NCI-H1048 (cell line): ENCODE results near the gene RPL32.
A peak's percentile ranks its signal among the peaks of the same experiment; 100 is the strongest.
"Not testable (repeated sequence)": the region's sequence is repeated elsewhere in the genome, so short reads cannot be mapped to it uniquely, and the experiment has no call there.

Experiments used
- DNase-seq: peaks from one replicate; lab custom pipeline; 2025; lab: John Stamatoyannopoulos, UW

Gene RPL32

GRCh38 chr3:12868039-12869034, 27.0 kb upstream of the RPL32 start:
- peak; percentile 6 for DNase-seq

DNA sequence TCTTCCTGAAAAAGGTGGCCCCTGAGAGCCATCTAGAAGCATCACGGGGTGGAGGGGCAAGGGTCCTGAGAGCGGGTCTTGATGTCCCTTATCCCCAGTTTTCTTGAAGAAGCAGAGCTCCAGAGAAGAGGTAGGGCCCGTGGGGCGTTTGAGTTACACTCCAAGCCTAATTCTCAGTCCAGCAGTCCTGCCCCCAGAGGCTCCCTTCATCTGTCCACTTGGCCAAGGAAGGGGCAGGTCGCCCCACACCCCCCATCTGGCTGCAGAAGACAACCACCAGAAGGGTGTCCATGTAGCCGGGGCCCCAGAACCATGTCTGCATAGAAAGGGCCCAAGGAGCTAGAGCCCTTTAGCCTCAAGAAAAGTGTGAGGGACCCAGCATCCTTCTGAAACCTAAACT, 25.5 kb upstream of the RPL32 start:
- DNase-seq, result no peak

DNA sequence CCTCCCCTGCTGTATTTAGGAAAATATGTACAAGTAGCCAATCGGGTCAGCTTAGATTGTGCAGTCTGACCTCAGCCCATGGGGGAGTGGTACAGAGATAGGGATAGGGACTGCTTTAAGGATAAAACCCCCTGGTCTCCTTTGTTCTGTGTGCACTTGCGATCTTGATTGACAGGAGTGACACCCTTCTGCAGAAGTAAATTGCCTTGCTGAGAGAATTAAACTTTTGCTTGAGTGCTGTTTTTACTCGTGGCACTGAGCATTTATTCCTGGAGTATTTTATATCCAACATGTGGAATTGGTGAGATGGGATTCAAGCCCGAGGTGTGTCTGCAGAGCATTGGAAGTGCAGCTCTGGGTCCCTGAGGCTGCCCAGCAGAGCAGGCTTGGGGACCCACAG, 23.9 kb upstream of the RPL32 start:
- no peak for DNase-seq

DNA sequence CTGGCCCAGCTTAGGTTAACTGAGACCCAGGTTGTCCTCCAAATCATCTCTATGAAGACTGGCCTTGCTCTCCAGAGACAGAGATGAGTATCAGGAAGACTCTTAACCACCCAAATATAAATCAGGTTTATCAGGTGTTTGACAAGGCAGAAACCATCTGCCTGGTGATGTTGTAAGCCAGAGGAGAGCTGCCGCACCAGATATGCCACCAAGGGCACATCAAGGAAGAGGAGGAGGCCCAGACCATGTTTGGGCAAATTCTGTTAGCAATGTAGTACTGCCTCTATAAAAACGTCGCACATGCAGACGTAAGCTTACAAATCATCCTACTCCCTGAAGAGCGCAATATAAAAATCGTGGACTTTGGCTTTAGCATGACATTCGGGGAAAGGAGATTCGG, 21.0 kb upstream of the RPL32 start:
- no peak for DNase-seq

DNA sequence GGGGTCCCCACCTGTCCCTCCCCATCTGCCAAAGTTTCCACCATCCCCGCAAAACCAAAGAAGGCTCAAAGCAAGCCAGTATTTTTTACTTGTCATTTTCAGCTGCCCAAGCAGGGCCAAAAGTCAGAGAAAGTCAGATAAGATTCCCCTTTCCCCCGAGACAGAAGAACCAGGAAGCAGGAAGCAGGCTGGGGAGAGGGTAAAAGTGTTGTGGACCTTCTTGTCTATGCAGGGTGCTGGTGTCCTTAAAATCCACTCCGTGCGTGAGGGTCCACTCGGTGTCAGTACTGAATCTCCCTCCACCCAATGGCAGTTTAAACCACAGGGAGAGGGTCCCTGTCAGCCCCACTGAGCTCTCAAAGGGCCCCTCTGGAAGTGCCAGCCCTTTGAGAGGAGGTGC, 20.2 kb upstream of the RPL32 start:
- no peak for DNase-seq

DNA sequence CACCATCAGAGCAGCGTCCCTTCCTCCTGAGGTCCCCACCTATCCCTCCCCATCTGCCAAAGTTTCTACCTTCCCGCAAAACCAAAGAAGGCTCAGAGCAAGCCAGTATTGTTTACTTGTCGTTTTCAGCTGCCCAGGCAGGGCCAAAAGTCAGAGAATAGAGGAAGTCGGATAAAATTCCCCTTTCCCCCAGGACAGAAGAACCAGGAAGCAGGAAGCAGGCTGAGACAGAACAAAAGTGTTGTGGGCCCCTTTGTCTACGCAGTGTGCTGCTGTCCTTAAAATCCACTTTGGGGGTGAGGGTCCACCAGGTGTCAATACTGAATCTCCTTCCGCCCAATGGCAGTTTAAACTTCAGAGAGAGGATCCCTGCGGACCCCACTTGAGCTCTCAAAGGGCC, 18.5 kb upstream of the RPL32 start:
- DNase-seq, result no peak

DNA sequence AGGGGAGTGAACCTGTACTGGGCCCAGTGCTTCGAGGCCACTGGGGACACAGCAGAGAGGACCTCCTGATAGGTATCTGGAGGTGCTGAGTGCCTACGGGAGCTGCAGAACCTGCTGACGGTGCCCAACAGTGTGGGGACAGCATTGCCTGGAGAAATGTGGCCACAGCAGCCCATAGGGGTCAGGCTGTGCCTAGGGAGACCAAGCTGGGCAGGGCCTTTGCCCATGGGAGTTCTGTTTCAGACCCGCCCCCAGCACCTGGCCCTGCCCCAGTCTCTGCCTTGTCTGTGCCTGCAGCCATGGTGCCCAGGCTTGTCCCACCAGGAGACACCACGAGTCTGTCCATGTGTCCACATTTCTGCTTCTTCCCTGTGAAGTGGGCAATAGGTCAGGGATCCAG, 15.3 kb upstream of the RPL32 start:
- no peak for DNase-seq

DNA sequence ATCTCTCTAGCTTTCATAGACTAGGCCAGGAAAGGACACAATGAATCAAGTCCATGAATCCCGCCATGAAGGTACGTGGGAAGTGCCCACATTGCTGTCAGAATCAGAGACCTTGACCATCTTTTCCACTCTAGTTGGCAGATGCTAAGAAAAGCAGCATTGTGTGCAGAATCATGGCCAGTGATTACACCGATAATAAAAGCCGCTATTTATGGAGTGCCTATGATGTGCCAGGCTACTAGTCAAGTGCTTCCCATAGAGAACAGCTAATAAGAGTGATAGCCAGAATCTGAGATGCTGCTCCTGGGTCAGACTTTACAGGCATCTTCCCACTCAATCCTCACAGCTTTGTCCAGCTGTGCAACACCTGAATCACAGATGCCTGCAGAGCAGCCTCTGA, 13.2 kb upstream of the RPL32 start:
- DNase-seq, result no peak

DNA sequence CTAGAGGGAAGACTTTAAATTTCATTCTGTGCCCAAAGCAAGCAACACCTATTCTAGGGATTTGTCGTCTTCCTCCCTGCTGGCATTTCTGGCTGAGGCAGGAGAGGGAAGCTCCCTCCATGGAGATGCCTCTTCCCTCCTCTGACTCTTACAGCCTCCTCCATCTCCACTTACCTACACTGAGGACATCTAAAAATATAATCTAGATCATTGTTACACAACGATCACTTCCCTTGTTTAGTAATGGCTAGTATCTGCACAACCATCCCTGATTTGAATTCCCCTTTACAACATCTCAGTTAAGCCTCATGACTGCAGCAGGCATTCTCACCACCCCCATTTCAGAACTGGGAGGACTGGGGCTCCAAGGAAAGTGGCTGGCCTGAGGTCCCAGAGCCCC, 12.5 kb upstream of the RPL32 start:
- not testable (repeated sequence) for DNase-seq

- DNase-seq, result no peak
Measured at GRCh38 chr3:12852201-12852600, 10.8 kb upstream of the RPL32 start.

GRCh38 chr3:12845811-12846210, 4.4 kb upstream of the RPL32 start:
- no peak for DNase-seq

DNA sequence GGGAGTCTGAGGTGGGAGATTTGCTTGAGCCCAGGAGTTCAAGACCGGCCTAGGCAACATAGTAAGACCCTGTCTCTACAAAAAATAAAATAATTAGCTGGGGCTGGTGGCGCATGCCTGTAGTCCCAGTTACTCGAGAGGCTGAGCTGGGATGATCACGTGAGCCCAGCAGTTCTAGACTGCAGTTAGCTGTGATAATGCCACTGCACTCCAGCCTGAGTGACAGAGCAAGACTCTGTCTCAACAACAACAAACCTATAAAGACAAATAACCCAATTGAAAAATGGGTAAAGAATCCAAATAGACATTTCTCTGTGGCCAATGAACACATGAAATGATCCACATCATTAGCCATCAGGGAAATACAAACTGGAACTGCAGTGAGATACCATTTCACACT, 1.1 kb upstream of the RPL32 start:
- no peak for DNase-seq

GRCh38 chr3:12841970-12842328, 584 bp upstream of the RPL32 start:
- no peak for DNase-seq

DNA sequence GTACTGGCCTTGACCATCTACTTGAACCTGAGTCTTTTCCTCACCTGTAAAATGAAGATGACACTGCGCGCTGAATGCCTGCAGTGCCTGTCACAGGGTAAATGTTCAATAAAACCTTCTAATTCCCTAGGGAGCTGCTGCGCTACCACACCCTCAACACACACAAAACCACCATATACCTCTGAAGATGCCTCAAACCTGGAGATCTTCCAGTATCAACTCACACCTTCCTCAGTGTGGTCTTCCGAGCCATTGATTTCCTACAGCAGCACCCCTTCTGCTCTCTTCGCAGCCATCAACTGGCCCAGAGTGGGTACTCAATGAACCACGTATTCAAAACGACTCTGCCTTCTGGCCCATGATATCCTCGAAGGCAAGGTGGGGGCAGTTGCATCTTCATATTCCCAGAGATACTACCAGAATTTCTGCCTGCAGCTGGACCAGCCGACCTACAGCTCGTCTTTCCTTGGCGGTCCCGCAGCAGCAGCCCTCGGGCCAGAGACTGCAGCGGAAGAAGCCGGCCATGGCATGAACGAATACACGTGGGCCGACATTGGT, 695 bp downstream of the RPL32 start:
- DNase-seq, result no peak

DNA sequence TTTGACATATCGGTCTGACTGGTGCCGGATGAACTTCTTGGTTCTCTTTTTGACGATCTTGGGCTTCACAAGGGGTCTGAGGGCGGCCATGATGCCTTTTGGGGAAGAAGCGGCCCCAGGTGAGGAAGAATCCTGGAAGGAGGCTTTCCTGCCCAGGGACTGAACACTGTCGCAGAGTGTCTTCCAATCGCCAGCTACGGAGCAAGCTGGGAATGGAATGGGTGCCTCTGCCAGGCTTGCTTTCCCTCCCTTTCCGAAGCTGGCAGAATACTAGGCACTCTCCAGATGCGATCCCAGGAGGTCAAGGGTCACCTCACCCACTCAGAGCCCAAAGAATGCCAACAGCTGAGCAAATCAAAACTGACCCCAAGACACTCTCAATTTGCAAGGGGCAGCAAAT, 1.2 kb downstream of the RPL32 start:
- DNase-seq, result not testable (repeated sequence)

- no peak for DNase-seq
Measured at GRCh38 chr3:12839156-12839946, 2.0 kb downstream of the RPL32 start.

DNA sequence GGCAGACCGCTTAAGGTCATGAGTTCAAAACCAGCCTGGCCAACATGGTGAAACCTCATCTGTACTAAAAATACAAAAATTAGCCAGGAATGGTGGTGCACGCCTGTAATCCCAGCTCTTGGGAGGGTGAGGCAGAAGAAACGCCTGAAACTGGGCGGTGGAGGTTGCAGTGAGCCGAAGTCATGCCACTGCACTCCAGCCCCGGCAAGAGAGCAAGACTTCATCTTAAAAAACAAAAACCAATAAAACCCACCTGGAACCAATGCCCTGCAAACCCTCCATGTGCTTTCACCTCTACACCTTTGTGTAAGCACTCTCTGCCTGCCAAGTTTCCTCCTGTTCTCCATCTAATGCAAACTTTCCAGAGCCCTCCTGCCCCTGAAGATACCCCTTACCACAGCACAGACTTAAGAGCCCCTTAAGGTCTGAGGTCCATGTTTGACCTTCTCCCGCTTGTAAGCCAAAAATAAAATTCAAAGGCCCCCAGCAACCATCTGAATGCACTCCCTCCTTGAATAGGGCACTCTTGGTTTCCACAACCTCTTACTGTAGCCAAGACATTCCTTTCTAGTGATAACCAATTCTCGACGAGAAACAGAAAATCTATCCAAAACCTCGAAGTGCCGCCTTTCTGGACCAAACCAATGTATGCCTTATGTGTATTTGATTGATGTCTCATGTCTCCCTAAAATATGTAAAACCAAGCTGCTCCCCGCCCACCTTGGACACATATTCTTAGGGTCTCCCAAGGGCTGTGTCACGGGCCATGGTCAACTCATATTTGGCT, 3.0 kb downstream of the RPL32 start:
- no peak for DNase-seq

DNA sequence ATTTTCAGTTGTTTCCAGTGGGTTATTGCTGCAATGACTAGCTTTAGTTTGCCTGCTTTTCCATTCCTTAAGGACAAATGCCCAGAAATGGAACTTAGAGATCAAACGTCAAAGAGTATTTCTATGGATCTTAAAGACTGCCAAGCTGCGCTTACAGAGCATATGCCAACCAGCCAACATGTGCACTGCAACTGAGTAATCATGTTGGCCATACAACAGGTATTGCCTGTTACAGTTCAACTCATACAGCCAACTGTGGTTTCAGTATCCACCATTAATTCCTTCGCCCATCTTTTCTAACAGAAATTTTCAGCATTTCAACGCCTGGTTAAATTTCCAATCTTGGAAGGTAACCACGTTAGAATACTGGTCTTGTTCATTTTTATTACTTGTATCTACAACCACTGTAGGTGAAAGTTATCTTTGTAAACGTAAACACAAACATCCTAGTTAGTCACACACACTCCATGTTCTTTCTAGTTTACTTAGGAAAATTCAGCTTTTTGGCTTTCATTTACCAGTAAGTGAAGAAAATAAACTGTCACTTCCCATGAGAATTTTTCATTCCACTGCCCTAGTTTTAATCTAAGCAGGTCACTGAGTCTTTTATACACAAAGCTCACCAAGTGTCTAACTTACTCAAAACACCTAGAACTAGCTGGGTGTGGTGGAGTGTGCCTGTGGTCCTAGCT, 3.9 kb downstream of the RPL32 start:
- no peak for DNase-seq

- DNase-seq, result no peak
Measured at GRCh38 chr3:12835052-12835665, 6.2 kb downstream of the RPL32 start.

DNA sequence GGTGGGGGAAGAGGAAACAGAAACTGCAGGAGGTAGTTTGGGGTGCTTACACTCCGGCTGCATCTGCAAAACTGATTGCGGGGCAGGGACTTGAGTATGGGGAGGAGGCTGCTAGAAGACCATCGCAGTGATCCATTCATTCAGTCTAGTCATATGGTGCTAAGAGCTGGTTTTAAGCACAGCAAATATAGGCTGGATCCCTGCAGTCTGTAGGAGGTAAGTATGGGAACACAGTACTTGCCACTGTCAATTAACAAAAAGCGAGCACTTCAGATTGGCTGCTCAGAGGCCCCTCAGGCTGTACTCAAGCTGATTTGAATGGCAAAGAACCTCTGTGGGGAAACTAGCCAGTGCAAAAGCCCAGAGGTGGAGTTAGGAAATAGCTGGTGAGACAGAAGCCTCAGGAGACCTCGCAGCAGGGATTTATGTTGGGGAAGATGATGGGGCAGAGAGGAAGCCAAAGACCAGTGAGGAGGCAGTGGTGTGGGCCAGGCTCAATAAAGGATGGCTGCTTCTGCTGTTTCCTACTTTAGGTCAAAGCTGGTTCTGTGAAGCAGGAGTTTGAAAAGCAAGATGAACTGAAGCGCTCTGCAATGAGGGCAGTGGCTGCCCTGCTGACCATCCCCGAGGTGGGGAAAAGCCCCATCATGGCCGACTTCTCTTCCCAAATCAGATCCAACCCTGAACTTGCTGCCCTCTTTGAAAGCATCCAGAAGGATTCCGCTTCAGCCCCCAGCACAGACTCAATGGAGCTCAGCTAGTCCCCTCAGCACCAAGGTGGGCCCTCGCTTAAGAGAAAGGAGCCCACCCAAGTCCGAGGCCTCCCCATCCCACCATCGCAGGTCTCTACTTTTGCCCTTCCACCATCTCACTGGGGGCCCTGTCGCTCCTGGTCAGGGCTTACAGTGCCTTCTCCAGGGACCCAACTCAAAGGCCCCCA, 7.9 kb downstream of the RPL32 start:
- DNase-seq, result no peak
